Progenitor cell of endocrine pancreas (in vitro differentiated cells): ENCODE measurements around the gene FAM216A. TPM values are rescaled to one million over a fixed set of nuclear protein-coding genes. Genes with fewer than 3 reads are reported as not detected.
A peak's percentile ranks its signal among the peaks of the same experiment; 100 is the strongest.
"Not testable (repeated sequence)": the region's sequence is repeated elsewhere in the genome, so short reads cannot be mapped to it uniquely, and the experiment has no call there.

Experiments used
- DNase-seq: peaks from one replicate; pipeline ENCODE4 v3.0.0; 2021; ENCODE audit warnings: low spot score; ENCODE audit not compliant: unreplicated experiment
- H3K27ac Mint-ChIP-seq: 2 replicates; pipeline ENCODE4 v1.8.0; 2021; ENCODE audit warnings: mild to moderate bottlenecking, moderate library complexity, mixed read lengths
- H3K27me3 Mint-ChIP-seq: 2 replicates; pipeline ENCODE4 v1.8.0; 2021; ENCODE audit warnings: mixed read lengths
- H3K36me3 Mint-ChIP-seq: 2 replicates; pipeline ENCODE4 v1.8.0; 2022; ENCODE audit warnings: mixed read lengths; ENCODE audit not compliant: insufficient read depth
- H3K4me1 Mint-ChIP-seq: 2 replicates; pipeline ENCODE4 v1.8.0; 2021; ENCODE audit warnings: low read depth, mixed read lengths
- H3K4me3 Mint-ChIP-seq: 2 replicates; pipeline ENCODE4 v1.8.0; 2021; ENCODE audit warnings: low read depth, mild to moderate bottlenecking, moderate library complexity, mixed read lengths
- H3K9me3 Mint-ChIP-seq: 2 replicates; pipeline ENCODE4 v1.8.0; 2021; ENCODE audit warnings: low read depth, mixed read lengths
- CTCF ChIP-seq: fragments of 200-600 bp; sonication (generic); IDR thresholded peaks from one replicate; pipeline ENCODE4 v1.5.0; 2021; ENCODE audit warnings: antibody characterized with exemption, mild to moderate bottlenecking; ENCODE audit not compliant: unreplicated experiment
- total RNA-seq: library from RNA; stranded (reverse); gene quantifications from 2 replicates; pipeline ENCODE4 v1.2.1, GENCODE V29; 2021

FAM216A gene
- total RNA-seq, 1 donor from 2014 or later = 5.3 TPM

- H3K4me3 Mint-ChIP-seq = no peak overlapping the region
- H3K27me3 Mint-ChIP-seq = no peaks in the 10 kb centered on the region
- H3K27ac Mint-ChIP-seq = no peak overlapping the region
- H3K4me1 Mint-ChIP-seq = peaks cover 2% of the 10 kb centered on the region
- no peak for TF ChIP-seq CTCF
- DNase-seq = no peak
- no peaks in the 10 kb centered on the region for H3K36me3 Mint-ChIP-seq
- no peaks in the 10 kb centered on the region for H3K9me3 Mint-ChIP-seq
These were observed 42.2 kb upstream of the FAM216A start for GRCh38 chr12:110426406-110426805.

- H3K4me1 Mint-ChIP-seq, H3K36me3 Mint-ChIP-seq, H3K27ac Mint-ChIP-seq, H3K4me3 Mint-ChIP-seq, H3K9me3 Mint-ChIP-seq, H3K27me3 Mint-ChIP-seq, DNase-seq: not testable (repeated sequence)
These were observed 39.0 kb upstream of the FAM216A start for GRCh38 chr12:110429676-110430075.

GRCh38 chr12:110431957-110432587 is 36.6 kb upstream of the FAM216A start:
- no peaks in the 10 kb centered on the region for H3K9me3 Mint-ChIP-seq
- no peak overlapping the region for H3K4me3 Mint-ChIP-seq
- H3K27me3 Mint-ChIP-seq = no peaks in the 10 kb centered on the region
- no peak for DNase-seq
- no peaks in the 10 kb centered on the region for H3K4me1 Mint-ChIP-seq
- TF ChIP-seq CTCF = no peak
- peaks cover 11% of the 10 kb centered on the region for H3K36me3 Mint-ChIP-seq
- no peak overlapping the region for H3K27ac Mint-ChIP-seq

- Mint-ChIP-seq H3K4me1 (no peaks in the 10 kb centered on the region), H3K9me3 (no peaks in the 10 kb centered on the region), H3K4me3 (no peak overlapping the region), H3K27ac (no peak overlapping the region), H3K27me3 (no peaks in the 10 kb centered on the region), H3K36me3 (peaks cover 21% of the 10 kb centered on the region)
- no peak for DNase-seq
- no peak for TF ChIP-seq CTCF
These were observed 32.4 kb upstream of the FAM216A start for GRCh38 chr12:110436231-110436630.

- Mint-ChIP-seq H3K27ac (no peak overlapping the region), H3K4me3 (no peak overlapping the region), H3K4me1 (peaks cover 7% of the 10 kb centered on the region), H3K9me3 (no peaks in the 10 kb centered on the region), H3K36me3 (peaks cover 19% of the 10 kb centered on the region), H3K27me3 (no peaks in the 10 kb centered on the region)
- TF ChIP-seq CTCF = no peak
- no peak for DNase-seq
These were observed 24.2 kb upstream of the FAM216A start for GRCh38 chr12:110444455-110444854.

- Mint-ChIP-seq H3K36me3 (peaks cover 13% of the 10 kb centered on the region), H3K27me3 (no peaks in the 10 kb centered on the region), H3K27ac (peak within 1 kb of the TSS; percentile 99), H3K4me1 (peaks cover 10% of the 10 kb centered on the region), H3K9me3 (no peaks in the 10 kb centered on the region), H3K4me3 (peak within 1 kb of the TSS; percentile 100)
- DNase-seq = peak; percentile 84
- peak; percentile 82 for TF ChIP-seq CTCF
These were observed 18.7 kb upstream of the FAM216A start, which contains the start of gene ARPC3 for GRCh38 chr12:110449799-110450497. Gene ARPC3 (minus strand): TSS chr12:110450337. CDS start chr12:110450260, 77 bp downstream.
